CD14-positive monocyte (primary cell): ENCODE measurements around the gene CD6. TPM values are rescaled to one million over a fixed set of nuclear protein-coding genes. Genes with fewer than 3 reads are reported as not detected.

Source experiments
- DNase-seq, 3 donors: peaks; one replicate each; pipeline ENCODE4 v3.0.0-alpha.2; 2011 to 2022
- H2AFZ ChIP-seq: 2 replicates; pipeline ENCODE4 v1.6.0; 2012; ENCODE audit warnings: mild to moderate bottlenecking, low read depth, low read length, inconsistent platforms; ENCODE audit not compliant: insufficient read depth, poor library complexity, severe bottlenecking
- H3K27ac ChIP-seq, 2 donors: 1 replicate in 1 of 2; 2 replicates in 1 of 2; pipeline ENCODE4 v1.5.1; 2012 to 2013; ENCODE audit warnings: low read length in 2 of 2, control low read depth in 1 of 2, inconsistent platforms in 1 of 2, low read depth in 1 of 2, mild to moderate bottlenecking in 1 of 2
- H3K27me3 ChIP-seq, 2 donors: one replicate each; pipeline versions ENCODE4 v1.6.0 to v1.6.1; 2011 to 2013; ENCODE audit warnings: low read length in 2 of 2; ENCODE audit not compliant: control insufficient read depth in 2 of 2, insufficient read depth in 2 of 2
- H3K36me3 ChIP-seq, 2 donors: replicated peaks in 1 of 2; 1 replicate in 1 of 2; 2 replicates in 1 of 2; pipeline versions ENCODE4 v1.5.1 to v1.6.1; 2012 to 2013; ENCODE audit warnings: low read length in 2 of 2, control low read depth in 1 of 2, inconsistent platforms in 1 of 2, mild to moderate bottlenecking in 1 of 2; ENCODE audit not compliant: insufficient read depth in 2 of 2, control insufficient read depth in 1 of 2
- H3K4me1 ChIP-seq, 2 donors: 1 replicate in 1 of 2; 2 replicates in 1 of 2; pipeline versions ENCODE4 v1.5.1 to v1.6.1; 2012 to 2013; ENCODE audit warnings: low read length in 2 of 2, control low read depth in 1 of 2, inconsistent platforms in 1 of 2, mild to moderate bottlenecking in 1 of 2, moderate library complexity in 1 of 2; ENCODE audit not compliant: insufficient read depth in 2 of 2, control insufficient read depth in 1 of 2
- H3K4me2 ChIP-seq: replicated peaks from 2 replicates; pipeline ENCODE3; 2012; ENCODE audit warnings: low read length, moderate library complexity, mild to moderate bottlenecking; ENCODE audit not compliant: poor library complexity, severe bottlenecking; ENCODE audit errors: extremely low read depth
- H3K4me3 ChIP-seq, 3 experiments: fragments of 200-600 bp in 1 of 3; sonication (generic) in 1 of 3; replicated peaks in 1 of 3; 1 replicate in 2 of 3; 2 replicates in 1 of 3; pipeline ENCODE4 v1.5.1; 2011 to 2013; ENCODE audit warnings: low read length in 3 of 3, mild to moderate bottlenecking in 3 of 3, control low read depth in 2 of 3, low read depth in 2 of 3, inconsistent platforms in 1 of 3, moderate library complexity in 1 of 3
- H3K79me2 ChIP-seq: 2 replicates; pipeline ENCODE4 v1.6.0; 2012; ENCODE audit warnings: mild to moderate bottlenecking, control low read depth, inconsistent platforms, low read length, moderate library complexity; ENCODE audit not compliant: insufficient read depth
- H3K9ac ChIP-seq: 2 replicates; pipeline ENCODE4 v1.6.0; 2017; ENCODE audit warnings: low read length, mild to moderate bottlenecking; ENCODE audit not compliant: insufficient read depth, poor library complexity, severe bottlenecking
- H3K9me3 ChIP-seq, 2 donors: replicated peaks in 1 of 2; 1 replicate in 1 of 2; 2 replicates in 1 of 2; pipeline versions ENCODE4 v1.5.1 to v1.6.1; 2012 to 2013; ENCODE audit warnings: low read length in 2 of 2, control low read depth in 1 of 2; ENCODE audit not compliant: control insufficient read depth in 1 of 2, insufficient read depth in 1 of 2
- H4K20me1 ChIP-seq: 2 replicates; pipeline ENCODE4 v1.6.0; 2012; ENCODE audit warnings: mild to moderate bottlenecking, low read length, control low read depth, moderate library complexity; ENCODE audit not compliant: insufficient read depth
- H3K27ac Mint-ChIP-seq, 7 donors: one replicate each; pipeline ENCODE4 v1.8.0; 2020; ENCODE audit warnings: mild to moderate bottlenecking in 7 of 7, mixed read lengths in 7 of 7, moderate library complexity in 6 of 7, inconsistent platforms in 2 of 7
- H3K27me3 Mint-ChIP-seq, 3 donors: one replicate each; pipeline ENCODE4 v1.8.0; 2021 to 2022; ENCODE audit warnings: low read depth in 3 of 3, mild to moderate bottlenecking in 3 of 3, mixed read lengths in 3 of 3, moderate library complexity in 3 of 3, inconsistent platforms in 1 of 3
- H3K36me3 Mint-ChIP-seq, 2 donors: one replicate each; pipeline ENCODE4 v1.8.0; 2020; ENCODE audit warnings: mixed read lengths in 2 of 2, inconsistent platforms in 1 of 2, mild to moderate bottlenecking in 1 of 2
- H3K4me1 Mint-ChIP-seq: one replicate; pipeline ENCODE4 v1.8.0; 2020; ENCODE audit warnings: mild to moderate bottlenecking, mixed read lengths
- H3K4me3 Mint-ChIP-seq, 2 donors: one replicate each; pipeline ENCODE4 v1.8.0; 2020; ENCODE audit warnings: mild to moderate bottlenecking in 2 of 2, mixed read lengths in 2 of 2, moderate library complexity in 1 of 2
- H3K9me3 Mint-ChIP-seq, 7 donors: one replicate each; pipeline ENCODE4 v1.8.0; 2020 to 2022; ENCODE audit warnings: mixed read lengths in 7 of 7, mild to moderate bottlenecking in 6 of 7, moderate library complexity in 6 of 7, inconsistent platforms in 2 of 7
- CTCF ChIP-seq: fragments of 200-600 bp; IDR thresholded peaks from one replicate; pipeline ENCODE4 v1.8.0; 2022; ENCODE audit warnings: antibody characterized with exemption, mild to moderate bottlenecking
- WGBS: methylation state at CpG from one replicate; pipeline ENCODE4 v1.1.5; 2013; ENCODE audit warnings: missing lambda C conversion rate; ENCODE audit not compliant: insufficient coverage; 5-methylcytosine and 5-hydroxymethylcytosine counted together
- intact Hi-C, 2 donors: fragments of 100-400 bp; cut with micrococcal nuclease; formaldehyde crosslinking; loops; one replicate each; pipeline versions ENCODE4 v1.15.0 to v1.15.1; 2023
- polyA plus RNA-seq, 3 donors: library from polyadenylated mRNA; depleted of rRNA in 1 of 3; unstranded in 2 of 3; stranded (reverse) in 1 of 3; fragments of 300-500 nt in 2 of 3; fragments of >200 nt in 1 of 3; fragmentation: Illumina TruSeq in 2 of 3; gene quantifications; 1 replicate in 2 of 3; 2 replicates in 1 of 3; pipeline ENCODE4 v1.2.3, GENCODE V29; 2012 to 2021

The CD6 gene
- polyA plus RNA-seq, 3 donors = 0.09 to 0.39 (median 0.39) TPM

GRCh38 chr11:61021661-61022212 is 50.3 kb downstream of the CD6 start:
- Histone ChIP-seq H3K4me2 (no peak overlapping the region), H3K9me3 (peaks cover 0 to 2% of the 10 kb centered on the region in 2 donors), H3K4me1 (peaks cover 18 to 22% of the 10 kb centered on the region in 2 donors), H3K27me3 (peaks cover 8 to 25% of the 10 kb centered on the region in 2 donors), H3K4me3 (no peak overlapping the region), H4K20me1 (no peaks in the 10 kb centered on the region), H3K36me3 (no peaks in the 10 kb centered on the region), H3K9ac (no peak overlapping the region), H3K27ac (no peak overlapping the region), H3K79me2 (no peaks in the 10 kb centered on the region), H2AFZ (no peak overlapping the region)
- Mint-ChIP-seq H3K27me3 (peaks cover 26 to 40% (median 28%) of the 10 kb centered on the region in 3 donors), H3K36me3 (peaks cover 0 to 8% of the 10 kb centered on the region in 2 donors), H3K4me1 (peaks cover 44% of the 10 kb centered on the region), H3K4me3 (peak overlapping the region in 1 of 2 donors; percentile 76), H3K27ac (peak overlapping the region in 1 of 7 donors; percentile 64), H3K9me3 (peaks cover 0 to 6% (median 2%) of the 10 kb centered on the region in 7 donors)
- intact Hi-C loops = no loop called here
- WGBS = 7% methylated on average over 3 of the region's 14 CpGs
- no peak for TF ChIP-seq CTCF
- DNase-seq = no peak

- H3K36me3 ChIP-seq = no peaks in the 10 kb centered on the region
- H3K9me3 ChIP-seq = peaks cover 0 to 2% of the 10 kb centered on the region in 2 donors
- Mint-ChIP-seq H3K9me3 (peaks cover 0 to 6% (median 2%) of the 10 kb centered on the region in 7 donors), H3K4me1 (peaks cover 51% of the 10 kb centered on the region), H3K27ac (peak overlapping the region in 3 of 7 donors; percentile 35 to 47 (median 37)), H3K36me3 (peaks cover 0 to 13% of the 10 kb centered on the region in 2 donors), H3K4me3 (peak overlapping the region in 1 of 2 donors; percentile 76), H3K27me3 (peaks cover 30 to 42% (median 33%) of the 10 kb centered on the region in 3 donors)
- DNase-seq = peak in 1 of 3 donors; percentile 41
- intact Hi-C loops = no loop called here
- no peak for TF ChIP-seq CTCF
- peaks cover 8 to 25% of the 10 kb centered on the region in 2 donors for H3K27me3 ChIP-seq
- no peak overlapping the region for H3K4me2 ChIP-seq
- no peak overlapping the region for H3K27ac ChIP-seq
- H2AFZ ChIP-seq = no peak overlapping the region
- no peaks in the 10 kb centered on the region for H4K20me1 ChIP-seq
- peaks cover 25 to 30% of the 10 kb centered on the region in 2 donors for H3K4me1 ChIP-seq
- no peaks in the 10 kb centered on the region for H3K79me2 ChIP-seq
- no peak overlapping the region for H3K9ac ChIP-seq
- 26% methylated on average over 7 of the region's 10 CpGs for WGBS
- no peak overlapping the region for H3K4me3 ChIP-seq
Observed at GRCh38 chr11:61022311-61023085, 51.0 kb downstream of the CD6 start.
